ENCODE results near the gene CXXC5. TPM values are rescaled to one million over a fixed set of nuclear protein-coding genes. Genes with fewer than 3 reads are reported as not detected.

Gene CXXC5
- total and polyA plus RNA-seq, 9 of the 15 experiments (the other 6 are each of a cell fraction or from before 2014, with no cell fraction given) = 1.9 to 123 (median 45.8) TPM

- TF ChIP-seq USF1 (CRISPR knock-in tag; IDR thresholded peaks at IDR 0.05) (0 out of 2 replicates have a peak, but pooled peaks have one; percentile 4), MAFK (IDR thresholded peaks at IDR 0.05; ENCODE audit: low read length) (no peak), CBX3 (IDR thresholded peaks at IDR 0.05; ENCODE audit: borderline replicate concordance in 1 of 2, low read length in 2 of 2) (peak in 1 of 2 experiments; percentile 73; a peak in 1 of 3 replicates), GTF2E2 (tag; IDR thresholded peaks at IDR 0.05) (peak; percentile 80; the same call in 1 of the 2 replicates), KLF10 (CRISPR knock-in tag; IDR thresholded peaks at IDR 0.05) (no peak), ZNF436 (CRISPR knock-in tag; IDR thresholded peaks at IDR 0.05) (no peak), DPF2 (IDR thresholded peaks at IDR 0.05) (peak; percentile 93), ETV6 (IDR thresholded peaks at IDR 0.05; ENCODE audit: borderline replicate concordance in 1 of 2, low read depth in 2 of 2, low read length in 1 of 2) (0 out of 4 replicates have a peak, but pooled peaks of 1 of the 2 experiments have one; percentile 16), ETV6 (CRISPR knock-in tag; IDR thresholded peaks at IDR 0.05; ENCODE audit: borderline replicate concordance) (no peak), CTBP1 (IDR thresholded peaks at IDR 0.05; ENCODE audit: borderline replicate concordance) (peak; percentile 71), CREB1 (IDR thresholded peaks at IDR 0.05) (peak; percentile 79), CREB1 (CRISPR knock-in tag; IDR thresholded peaks at IDR 0.05) (no peak; the same call in 1 of the 2 replicates), WHSC1 (IDR thresholded peaks at IDR 0.05; ENCODE audit: low read length) (no peak), VEZF1 (CRISPR knock-in tag; IDR thresholded peaks at IDR 0.05) (peak; percentile 98)
Observed at GRCh38 chr5:139669662-139670368, 21.7 kb downstream of the CXXC5 start (continued).

All from K562 (cell line).